HG03378 (cell line): Measurements from ENCODE around the gene UTP3.
"Not testable (repeated sequence)": the region's sequence is repeated elsewhere in the genome, so short reads cannot be mapped to it uniquely, and the experiment has no call there.

Experiments
- ATAC-seq: cut with Tn5 transposase; IDR thresholded peaks from one replicate; pipeline ENCODE4 v1.9.1; 2021; ENCODE audit warnings: mild to moderate bottlenecking, moderate library complexity; ENCODE audit not compliant: unreplicated experiment

UTP3 gene

GRCh38 chr4:70714079-70714887, 26.0 kb downstream of the UTP3 start:
- peak; percentile 67 for ATAC-seq

DNA sequence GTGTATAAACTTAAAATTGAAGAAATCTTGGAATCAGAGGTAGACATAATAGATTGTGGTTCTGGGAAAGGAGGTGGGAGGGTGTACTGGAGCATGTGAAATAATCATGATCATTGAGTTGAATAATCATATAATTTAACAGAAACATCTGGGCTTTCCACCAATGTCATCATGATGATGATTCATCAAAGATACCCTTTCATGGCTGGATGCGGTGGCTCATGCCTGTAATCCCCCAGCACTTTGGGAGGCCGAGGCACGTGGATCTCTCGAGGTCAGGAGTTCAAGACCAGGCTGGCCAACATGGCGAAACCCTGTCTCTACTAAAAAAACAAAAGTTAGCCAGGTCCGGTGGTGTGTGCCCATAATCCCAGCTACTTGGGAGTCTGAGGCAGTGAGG, 26.8 kb downstream of the UTP3 start:
- ATAC-seq: peak; percentile 14

GRCh38 chr4:70718811-70719604, 30.7 kb downstream of the UTP3 start:
- no peak for ATAC-seq

DNA sequence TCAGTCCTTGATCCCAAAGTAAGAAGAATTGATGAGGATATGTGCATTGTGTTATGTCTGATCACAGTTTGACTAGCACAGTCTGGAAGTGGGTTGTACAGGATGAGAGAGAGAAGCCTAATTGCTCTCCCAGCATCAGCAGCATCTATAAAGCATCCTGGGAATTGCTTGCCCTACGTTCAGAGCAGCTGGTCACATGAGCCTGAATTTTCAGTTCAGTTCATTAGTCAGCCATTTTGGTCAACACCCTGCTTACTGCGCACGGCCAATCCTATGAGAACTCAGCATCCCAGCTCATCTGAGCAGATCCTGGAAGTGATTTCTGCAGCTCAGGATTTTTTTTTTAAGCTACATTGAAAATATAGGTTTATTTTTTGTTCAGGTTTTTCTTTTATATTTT, 33.4 kb downstream of the UTP3 start, which contains the start of gene RUFY3:
TSS of gene RUFY3 (plus strand) at position 218 of the 400 bp plus-strand sequence. CDS start 610 bp downstream, outside the sequence.
- no peak for ATAC-seq

DNA sequence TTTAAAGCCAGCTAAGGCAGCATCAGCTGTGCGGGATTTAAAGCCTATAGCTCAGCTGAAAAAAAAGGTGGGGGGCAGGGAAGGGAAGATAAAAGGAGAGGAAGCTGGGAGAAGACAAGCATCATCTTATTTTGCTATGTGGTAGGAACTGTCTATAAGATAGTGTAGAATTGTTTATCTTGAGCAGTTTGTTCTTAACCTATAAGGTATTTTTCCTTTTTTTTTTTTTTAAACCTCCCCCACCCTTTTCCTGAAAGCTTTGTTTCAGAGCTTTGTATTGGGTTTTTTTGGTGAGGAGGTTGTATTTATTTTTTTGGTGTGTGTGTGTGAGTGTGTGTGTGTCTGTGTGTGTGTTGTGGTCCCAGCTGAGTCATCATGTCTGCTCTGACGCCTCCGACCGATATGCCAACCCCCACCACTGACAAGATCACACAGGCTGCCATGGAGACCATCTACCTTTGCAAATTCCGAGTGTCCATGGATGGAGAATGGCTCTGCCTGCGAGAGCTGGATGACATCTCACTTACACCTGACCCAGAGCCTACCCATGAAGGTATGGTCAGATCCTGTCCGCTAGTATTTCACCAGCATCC, 34.0 kb downstream of the UTP3 start:
- no peak for ATAC-seq

GRCh38 chr4:70724463-70724862, 36.1 kb downstream of the UTP3 start:
- ATAC-seq: no peak

DNA sequence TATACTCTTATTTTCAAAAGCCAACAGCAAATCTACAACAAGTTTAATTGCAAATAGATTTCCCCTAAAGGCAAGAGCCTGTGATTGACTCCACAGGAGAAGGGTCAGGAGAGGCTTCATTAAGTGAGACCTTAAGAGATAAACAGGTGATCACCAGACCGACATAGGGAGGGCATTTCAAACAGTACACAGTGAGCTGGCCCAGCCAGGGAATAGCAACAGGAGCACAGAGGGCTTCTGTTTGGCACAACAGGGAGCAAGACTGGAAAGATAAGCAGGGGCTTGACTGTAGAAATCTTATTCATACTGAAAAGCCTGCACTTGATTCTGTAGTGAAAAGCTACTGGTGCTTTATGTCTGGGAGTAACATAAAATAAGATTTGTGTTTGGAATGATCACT, 37.3 kb downstream of the UTP3 start:
- no peak for ATAC-seq

GRCh38 chr4:70726515-70726914, 38.2 kb downstream of the UTP3 start:
- not testable (repeated sequence) for ATAC-seq

GRCh38 chr4:70728091-70728490, 39.8 kb downstream of the UTP3 start:
- ATAC-seq: no peak

- not testable (repeated sequence) for ATAC-seq
Observed at GRCh38 chr4:70732878-70733277, 44.5 kb downstream of the UTP3 start.

- ATAC-seq: peak; percentile 96
Observed at GRCh38 chr4:70734168-70734954, 46.0 kb downstream of the UTP3 start.

DNA sequence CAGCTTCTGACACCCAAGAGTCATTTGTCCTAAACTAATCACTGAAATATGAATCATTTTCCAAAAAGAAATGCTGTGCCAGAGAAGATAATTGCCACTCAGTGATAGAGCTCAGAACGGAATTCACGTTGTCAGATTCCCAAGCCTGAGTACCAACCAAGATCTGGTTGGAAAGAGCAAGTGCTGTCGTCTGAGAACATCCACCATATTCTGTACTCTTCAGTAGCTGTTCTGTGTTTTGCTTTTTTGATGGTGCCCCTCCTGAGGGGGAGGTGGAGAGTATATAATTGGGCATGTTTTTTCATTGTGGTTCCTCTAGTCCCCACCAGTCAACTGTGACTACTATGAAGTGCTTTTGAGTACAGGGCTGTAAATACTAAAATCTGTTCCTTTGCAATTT, 46.6 kb downstream of the UTP3 start:
- peak; percentile 3 for ATAC-seq

- ATAC-seq: not testable (repeated sequence)
Observed at GRCh38 chr4:70735915-70736314, 47.6 kb downstream of the UTP3 start.

DNA sequence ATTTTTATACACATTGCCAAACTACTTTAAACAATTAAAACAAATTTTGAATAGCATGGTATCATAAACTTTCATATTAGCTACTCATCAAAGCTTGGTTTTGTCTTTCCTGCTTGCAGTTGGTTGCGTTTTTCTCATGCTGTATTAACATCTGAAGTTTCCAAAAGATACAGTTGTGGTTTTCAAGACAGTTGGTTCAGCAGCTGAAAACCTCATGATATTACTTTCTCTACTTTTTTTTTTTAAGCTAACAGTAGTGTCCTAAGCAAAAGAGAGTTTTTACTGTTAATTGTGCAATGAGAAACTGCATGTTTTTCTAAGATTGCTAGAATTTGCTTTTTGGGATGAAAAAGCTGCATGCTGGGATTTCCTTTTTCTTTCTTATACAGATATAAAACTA, 48.7 kb downstream of the UTP3 start:
- ATAC-seq: no peak

DNA sequence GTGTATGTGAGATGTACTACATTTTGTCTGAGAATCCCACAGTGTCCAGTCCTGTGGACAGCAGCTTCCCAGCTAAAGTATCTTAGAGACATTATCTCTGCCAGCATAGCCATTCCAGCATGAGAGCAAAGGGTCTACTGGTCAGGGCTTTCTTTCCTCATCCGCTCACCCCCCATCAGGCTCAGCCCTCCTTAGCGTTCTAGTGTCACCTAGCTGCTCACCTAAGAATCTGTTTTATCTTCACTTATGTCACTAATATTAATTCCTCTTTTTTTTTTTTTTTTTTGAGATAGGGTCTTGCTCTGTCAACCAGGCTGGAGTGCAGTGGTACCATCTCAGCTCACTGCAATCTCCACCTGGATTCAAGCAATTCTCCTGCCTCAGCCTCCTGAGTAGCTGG, 49.1 kb downstream of the UTP3 start:
- ATAC-seq: no peak

DNA sequence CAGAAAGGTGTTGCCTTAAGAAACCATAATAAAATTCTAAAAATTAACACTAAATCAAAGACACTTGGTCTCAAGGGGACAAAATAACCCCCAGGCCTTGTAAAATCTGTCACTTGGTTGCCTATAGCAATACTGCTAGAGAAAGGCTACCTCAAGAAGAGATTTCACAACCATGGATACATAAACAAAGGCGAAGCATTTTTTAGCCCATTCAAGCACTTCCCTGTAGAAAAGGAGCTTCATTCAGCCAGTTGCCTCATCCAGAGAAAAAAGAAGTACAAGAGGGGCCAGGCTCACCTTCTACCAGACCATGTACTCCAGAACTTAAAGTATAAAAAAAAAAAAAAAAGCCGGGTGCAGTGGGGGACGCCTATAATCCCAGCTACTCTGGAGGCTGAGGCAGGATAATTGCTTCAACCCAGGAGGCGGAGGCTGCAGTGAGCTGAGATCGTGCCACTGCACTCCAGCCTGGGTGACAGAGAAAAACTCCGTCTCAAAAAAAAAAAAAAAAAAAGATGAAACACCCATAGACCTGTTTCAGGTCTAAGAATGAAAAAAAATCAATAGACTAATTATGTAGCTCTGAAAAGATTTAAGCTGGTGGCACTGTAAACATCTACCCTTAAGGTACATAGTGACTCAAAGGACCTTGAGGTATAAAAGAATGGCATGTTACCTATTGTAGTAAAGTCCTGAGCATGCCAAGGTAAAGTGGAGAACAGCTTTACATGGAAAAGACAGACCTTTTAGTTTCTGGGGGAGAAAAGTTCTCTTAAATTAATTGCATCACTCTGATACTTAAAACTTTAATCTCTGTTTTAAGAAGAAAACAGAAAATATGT, 51.4 kb downstream of the UTP3 start:
- ATAC-seq: no peak
